Activated CD4-positive, alpha-beta T cell treated with anti-CD3 and anti-CD28 coated beads, Interleukin-2, amount 50 U/mL, for 4 hours (primary cell): ENCODE measurements around the gene BCL2L2.
"Not testable (repeated sequence)": the region's sequence is repeated elsewhere in the genome, so short reads cannot be mapped to it uniquely, and the experiment has no call there.

Source experiments
- DNase-seq, 2 experiments: peaks; one replicate each; pipeline ENCODE4 v3.0.0-alpha.2; 2020

Gene BCL2L2

DNA sequence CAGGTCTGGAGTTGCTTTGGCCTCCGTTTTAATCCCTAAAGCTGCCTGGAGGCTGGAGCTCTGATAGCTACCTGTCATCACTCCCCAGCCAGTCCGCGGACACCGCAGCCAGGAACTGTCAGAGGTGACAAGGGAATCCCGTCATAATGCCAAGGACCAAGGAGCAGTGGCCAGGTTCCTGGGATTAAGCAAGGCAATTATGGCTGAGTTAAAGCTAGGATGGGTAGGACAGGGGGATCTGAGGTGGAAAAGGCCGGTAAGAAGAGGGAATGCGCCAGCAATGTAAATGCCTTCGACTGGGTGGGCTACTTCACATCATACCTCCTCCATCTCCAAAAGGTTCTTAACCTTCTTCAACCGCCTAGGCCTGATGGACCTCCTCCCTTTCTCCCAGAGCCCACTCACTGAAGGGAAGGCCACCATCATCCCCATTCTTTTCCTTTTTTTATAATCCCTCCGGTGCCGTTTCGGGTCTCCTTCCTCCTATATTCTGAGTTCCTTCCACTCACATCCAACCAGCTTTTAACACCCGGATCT is 5.9 kb upstream of the BCL2L2 start:
- DNase-seq, result no peak

DNA sequence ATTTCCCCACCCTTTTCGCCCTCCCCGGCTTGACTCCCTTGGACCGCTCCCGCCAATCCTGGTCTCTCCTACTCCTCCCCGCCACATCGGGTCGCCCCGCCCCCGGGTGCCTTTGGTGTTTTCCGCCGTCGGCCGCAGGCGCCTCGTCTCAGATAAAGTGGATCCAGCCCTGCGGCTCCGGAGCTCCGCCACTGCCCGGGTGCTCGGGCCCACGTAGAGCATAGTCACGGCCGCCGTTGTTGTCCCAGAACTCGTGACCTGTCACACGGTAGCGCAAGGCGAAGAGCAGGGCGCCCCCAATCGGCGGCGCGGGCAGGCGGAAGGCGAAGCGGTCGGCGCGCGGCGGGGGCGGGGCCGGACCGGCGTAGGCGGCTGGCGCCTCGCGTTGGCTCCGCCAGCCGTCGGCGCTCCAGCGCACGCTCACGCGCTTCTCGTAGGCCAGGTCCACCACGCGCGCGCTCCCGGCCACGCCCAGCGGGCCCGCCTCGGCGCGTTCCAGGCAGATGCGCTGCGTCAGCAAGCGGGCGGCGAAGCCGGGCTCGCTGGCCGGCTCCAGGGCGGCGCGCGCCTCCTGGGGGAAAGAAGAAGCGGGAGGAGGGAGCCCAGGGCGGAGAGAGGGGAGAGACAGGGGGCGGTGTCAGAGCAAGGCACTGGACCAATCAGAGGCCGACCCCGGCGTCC is 5.2 kb upstream of the BCL2L2 start:
- peak; percentile 92 to 94 for DNase-seq

DNA sequence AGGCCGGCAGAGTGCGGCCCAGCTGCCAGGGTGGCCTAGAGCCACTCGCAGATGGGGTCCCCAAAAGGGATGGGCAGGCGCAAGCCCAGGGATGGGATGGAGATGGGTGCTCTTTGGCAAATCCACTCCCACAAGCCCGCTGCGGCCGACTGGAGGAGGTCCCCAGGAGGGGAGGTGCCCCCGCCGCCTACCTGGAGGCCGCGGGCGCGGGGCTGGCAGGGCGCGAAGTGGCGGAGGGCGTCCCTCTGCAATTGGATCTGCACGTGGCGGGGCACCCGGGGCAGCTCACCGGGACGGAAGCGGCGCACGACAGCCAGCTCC is 4.7 kb upstream of the BCL2L2 start:
- peak in 1 of 2 experiments; percentile 47 for DNase-seq

DNA sequence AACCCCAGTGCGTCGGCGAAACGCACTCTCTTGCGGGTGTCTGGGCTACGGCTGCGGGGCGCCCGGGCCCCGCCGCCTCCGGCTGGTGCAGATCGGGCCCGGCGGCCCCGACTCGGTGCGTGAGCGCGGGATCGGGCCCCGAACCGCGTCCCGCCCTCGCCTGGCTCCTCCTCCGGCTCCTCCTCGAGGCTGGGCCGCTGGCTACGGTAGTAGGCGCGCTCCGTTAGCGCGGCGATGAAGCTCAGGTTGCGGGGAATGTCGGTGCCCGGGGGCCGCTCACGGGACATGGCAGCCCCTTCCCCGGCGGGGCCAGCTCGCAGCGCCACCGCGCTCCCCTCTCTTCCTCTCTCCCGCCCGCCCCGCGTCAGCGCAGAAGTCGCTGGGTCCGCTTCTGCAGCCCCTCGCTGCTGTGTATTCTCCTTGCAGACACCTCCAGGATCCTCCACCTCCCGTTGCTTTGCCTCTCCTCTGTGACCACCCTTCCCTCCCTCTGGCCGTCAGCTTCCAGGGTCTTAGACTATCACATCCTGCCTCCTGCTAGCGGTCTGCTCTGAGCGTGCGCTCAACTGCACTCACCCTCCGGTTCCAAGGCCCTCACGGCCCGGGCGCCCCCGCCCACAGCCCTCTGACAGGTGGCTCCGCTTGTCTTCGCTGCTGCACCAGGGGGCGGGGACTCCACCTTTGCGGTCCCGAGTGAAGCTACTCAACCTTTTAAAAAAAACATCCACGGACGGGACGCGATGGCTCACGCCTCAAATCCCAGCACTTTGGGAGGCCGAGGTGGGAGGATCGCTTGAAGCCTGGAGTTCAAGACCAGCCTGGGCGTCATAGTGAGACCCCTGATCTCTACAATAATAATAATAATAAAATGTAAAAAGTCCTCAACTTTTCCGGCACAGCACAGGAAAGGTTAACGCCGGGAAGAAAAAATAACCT is 4.1 kb upstream of the BCL2L2 start, which contains the start of gene PPP1R3E:
PPP1R3E (minus strand) TSS at position 570 of the 936 bp plus-strand sequence; CDS start at position 287, 283 bp downstream.
- peak; percentile 86 to 87 for DNase-seq

DNA sequence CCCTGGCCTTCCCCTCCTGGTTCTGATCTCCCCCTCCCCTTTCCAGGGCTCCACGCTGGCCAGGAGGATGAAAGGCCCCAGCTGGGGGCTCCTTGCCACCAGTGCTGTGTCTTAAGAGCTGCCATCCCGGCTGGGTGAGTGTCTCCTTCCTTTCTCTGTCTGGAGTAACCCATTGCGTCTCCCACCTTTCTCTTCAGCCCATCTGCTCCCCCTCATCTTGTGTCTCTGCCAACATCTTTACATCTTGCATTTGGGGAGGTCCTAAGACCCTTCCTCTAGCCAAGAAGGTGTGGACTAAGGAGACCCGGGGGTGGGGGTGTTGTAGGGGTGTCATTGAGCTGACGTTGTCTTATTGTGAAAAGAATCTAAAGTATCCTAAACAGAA is 505 bp downstream of the BCL2L2 start:
- DNase-seq, result no peak

DNA sequence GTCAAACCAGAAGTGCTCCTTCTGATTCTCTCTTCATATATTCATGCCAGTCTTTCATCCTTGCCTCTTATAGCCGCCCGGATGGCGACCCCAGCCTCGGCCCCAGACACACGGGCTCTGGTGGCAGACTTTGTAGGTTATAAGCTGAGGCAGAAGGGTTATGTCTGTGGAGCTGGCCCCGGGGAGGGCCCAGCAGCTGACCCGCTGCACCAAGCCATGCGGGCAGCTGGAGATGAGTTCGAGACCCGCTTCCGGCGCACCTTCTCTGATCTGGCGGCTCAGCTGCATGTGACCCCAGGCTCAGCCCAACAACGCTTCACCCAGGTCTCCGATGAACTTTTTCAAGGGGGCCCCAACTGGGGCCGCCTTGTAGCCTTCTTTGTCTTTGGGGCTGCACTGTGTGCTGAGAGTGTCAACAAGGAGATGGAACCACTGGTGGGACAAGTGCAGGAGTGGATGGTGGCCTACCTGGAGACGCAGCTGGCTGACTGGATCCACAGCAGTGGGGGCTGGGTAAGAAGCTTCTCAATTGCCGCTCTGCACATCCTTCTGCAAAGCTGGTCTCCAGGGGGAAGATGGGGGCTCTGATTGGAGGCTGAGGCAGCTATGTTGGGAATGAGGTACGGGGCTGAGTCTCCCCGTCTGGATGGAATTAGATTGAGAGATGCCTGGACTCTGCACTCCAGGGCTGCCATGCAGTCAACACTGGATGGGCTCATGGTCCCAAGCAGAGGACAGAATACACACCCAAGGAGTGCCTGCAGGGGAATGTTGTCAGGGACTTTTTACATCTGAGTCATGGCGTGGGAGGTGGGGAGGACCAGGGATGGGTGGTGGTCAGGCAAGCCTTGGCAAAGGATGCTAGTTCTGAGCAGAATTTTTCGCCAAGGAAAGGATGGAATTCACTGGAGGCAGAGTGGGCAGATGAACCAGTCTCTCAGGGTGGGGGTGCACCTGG is 1.3 kb downstream of the BCL2L2 start:
- DNase-seq, result no peak

DNA sequence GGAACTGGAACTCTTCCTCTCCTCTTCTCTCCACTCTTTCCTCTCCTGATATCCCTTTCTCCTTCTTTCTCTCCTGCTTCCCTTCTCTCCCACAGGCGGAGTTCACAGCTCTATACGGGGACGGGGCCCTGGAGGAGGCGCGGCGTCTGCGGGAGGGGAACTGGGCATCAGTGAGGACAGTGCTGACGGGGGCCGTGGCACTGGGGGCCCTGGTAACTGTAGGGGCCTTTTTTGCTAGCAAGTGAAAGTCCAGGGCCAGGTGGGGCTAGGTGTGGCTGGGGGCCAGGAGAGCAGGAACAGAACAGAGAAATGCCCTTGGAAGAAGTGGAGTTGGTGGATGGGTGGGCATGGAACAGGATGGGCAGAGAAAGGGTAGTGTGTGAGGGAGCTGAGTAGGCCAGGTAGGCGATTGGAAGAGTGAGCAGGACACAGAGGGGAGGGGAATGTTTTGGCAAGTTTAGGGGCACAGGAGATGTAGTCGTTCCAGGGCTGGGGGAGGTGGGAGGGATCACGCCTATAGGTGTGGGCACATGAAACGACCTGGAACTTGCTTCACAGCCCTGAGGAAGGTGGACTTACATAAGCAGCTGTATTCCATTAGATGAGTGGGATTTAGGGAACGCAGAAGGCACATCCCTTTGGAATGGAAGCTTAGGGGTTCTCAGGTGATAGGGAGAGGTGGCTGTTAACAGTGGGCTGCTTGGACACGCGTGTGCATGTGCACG is 2.2 kb downstream of the BCL2L2 start:
- no peak for DNase-seq

DNA sequence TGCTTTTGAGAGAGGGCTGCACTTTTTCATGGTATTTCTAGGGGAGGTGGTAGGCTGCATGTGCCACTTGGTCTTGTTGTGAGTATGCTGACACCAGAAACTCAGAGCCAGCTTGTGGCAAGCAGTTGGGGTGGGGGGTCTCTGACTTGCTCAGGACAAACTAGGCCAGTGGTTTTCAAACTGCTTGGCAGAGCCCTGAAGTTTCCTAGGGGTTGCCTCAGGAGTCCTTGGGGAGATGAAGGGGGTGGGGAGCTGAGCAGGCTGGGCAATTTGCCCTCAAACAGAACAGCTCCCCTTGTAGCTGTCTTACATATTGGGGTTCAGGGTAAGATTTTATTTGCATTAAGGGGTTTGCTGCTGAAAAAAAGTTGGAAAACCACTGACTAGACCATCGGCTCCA is 3.9 kb downstream of the BCL2L2 start:
- DNase-seq, result no peak

DNA sequence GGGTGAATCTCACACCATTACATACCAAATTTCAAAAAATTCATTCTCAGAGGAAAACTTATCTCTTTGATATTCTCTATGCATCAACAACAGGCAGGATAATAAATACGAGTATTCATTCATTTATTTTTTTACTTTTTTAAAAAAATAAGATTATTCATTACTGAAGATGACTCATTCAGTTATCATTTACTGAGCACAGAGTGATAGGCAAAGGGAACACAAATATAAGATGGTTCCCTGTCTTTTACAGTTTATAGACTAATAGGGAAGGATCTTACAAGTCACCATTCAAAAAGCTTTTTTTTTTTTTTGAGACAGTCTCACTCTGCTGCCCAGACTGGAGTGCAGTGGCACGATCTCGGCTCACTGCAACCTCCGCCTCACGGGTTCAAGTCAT is 9.7 kb downstream of the BCL2L2 start:
- DNase-seq, result no peak

DNA sequence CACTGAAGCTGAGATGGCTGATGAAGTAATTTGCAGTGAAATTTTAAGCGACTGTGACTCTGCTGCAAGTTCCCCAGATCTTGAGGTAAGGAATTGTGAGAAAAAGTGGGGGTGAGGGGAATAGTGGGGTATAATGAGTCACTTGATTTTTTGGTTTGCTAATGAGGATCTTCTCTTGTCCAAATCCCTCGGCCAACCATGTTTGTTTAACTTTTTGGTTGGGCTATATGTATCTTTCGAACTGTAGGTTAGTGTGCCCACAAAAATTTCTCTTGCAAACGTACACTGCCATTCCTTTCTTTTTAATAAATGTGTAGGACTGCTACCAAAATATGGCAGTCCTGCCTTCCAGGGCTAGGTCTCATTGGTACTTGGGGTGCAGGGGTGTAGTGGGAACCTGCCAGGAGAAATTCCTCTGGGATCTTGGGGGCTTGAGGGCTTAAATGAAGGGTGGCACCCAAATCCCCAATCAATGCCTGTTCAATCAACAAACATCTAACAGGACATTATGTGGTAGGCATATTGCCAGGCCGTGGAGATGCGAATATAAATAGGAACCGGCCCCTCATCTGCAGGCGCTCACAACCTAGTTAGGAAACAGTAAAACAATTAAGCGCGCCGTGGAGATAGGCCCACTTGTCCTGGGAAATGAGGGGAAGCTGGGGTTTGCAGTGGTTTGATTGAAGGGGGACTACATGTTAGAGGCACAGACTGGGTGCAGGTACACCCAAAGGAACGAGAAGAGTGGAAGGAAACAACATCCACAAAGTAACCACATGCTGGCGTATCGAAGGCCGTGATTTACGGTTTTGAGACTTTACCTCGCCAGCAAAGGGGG is 13.3 kb downstream of the BCL2L2 start:
- DNase-seq, result no peak

DNA sequence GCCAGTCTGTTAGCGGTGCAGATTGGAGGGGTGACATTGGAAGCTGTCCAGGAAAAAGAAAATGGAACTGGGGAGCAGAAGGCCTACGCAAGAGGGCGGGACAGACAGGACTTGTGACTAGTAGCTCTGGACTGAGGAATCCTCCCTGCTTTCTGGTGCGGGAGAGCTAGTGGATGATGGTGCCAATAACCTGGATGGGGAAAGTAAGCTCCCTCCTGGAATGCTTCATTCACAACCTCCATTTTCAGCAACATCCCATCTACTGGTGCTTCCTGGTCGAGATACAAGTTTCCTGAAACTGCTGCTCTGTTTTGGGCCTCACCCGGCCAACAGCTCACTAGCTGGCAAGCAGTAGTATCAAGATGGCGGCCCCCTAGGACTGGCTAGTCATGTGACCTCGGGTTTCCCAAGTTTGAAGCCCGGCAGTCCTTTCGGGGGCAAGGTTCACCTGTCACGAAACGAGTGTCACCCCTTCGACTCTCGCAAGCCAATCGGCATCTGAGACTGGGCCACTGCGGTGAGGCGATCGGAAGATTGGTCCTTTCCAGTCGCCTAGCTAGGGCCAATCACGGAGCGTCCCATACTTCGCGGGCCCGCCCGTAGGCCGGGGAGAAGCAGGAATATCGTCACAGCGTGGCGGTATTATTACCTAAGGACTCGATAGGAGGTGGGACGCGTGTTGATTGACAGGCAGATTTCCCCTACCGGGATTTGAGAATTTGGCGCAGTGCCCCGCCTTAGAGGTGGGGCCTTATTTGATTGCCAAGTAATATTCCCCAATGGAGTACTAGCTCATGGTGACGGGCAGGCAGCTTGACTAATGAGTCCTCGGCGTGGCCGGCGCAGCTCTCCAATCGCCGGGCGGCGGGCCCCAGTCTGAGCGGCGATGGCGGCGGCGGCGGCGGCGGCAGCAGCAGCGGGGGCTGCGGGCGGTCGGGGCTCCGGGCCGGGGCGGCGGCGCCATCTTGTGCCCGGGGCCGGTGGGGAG is 14.2 kb downstream of the BCL2L2 start, which contains the start of gene PABPN1:
PABPN1 (plus strand) TSS at position 874 of the 988 bp plus-strand sequence; CDS start at position 887, 13 bp downstream.
- DNase-seq, result peak; percentile 95 to 96

DNA sequence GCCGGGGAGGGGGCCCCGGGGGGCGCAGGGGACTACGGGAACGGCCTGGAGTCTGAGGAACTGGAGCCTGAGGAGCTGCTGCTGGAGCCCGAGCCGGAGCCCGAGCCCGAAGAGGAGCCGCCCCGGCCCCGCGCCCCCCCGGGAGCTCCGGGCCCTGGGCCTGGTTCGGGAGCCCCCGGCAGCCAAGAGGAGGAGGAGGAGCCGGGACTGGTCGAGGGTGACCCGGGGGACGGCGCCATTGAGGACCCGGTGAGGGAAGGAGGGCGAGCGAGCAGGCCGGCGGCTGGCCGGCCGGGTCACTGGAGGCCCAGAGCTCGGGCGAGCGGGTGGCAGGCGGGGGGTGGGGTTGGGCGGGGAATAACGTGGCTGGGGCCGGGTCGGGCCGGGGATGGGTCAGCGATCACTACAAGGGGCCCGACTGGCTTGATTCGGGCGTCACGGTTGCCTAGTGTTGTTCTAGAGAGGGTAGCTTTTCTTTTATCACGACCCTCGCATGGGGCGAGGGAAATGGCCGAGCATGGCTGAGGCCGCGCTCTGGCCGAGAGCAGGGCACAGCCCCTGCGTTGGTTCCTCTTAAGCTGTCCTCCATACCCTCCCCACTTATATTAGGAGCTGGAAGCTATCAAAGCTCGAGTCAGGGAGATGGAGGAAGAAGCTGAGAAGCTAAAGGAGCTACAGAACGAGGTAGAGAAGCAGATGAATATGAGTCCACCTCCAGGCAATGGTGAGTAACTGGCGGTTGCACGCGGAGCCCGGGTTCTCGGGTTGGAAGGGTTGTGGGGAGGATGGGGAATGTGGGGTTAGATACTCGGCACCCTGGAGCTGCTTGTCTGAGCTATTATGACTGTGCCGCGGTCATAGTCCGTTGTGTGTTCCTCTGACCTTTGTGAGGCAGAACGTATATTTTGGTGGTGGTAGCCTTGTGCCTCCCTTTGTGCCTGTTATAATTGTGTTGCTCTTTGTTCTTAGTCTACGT is 15.2 kb downstream of the BCL2L2 start:
- peak; percentile 47 to 53 for DNase-seq

DNA sequence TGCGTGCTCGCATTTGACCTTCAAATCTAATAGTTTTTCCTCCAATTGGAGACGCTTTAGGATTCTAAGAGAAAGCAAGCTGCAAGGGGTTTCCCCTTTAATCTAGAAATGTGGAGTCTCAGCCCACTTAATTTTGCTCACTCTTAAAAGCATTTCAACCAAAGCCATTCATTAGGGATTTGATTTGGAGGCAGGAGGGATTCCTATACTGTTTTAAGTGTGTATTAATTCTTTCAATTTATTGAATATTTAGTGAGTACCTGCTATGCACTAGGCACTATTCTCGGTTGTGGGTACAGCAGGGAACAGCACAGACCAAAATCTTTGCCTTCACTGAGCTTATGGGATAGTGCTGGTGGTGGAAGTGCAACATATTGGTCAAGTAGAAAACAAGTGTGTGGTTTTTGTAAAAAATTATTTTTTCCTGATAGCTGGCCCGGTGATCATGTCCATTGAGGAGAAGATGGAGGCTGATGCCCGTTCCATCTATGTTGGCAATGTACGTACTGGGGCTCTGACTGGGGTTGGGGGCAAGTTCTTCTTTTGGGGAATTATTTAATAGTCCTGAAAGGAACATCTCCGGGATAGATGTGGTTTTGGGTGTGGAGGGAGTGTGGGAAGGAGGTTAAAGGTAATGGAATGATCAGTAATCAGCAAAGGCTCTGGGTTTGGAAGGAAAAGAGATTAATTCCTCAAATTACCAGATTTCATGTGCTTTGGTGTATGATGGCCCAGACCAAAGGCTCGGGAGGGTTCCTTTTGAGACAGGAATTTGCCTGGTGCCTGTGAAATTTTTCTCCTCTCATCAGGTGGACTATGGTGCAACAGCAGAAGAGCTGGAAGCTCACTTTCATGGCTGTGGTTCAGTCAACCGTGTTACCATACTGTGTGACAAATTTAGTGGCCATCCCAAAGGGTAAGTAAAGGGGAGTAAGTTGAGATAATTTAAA is 16.2 kb downstream of the BCL2L2 start:
- DNase-seq, result no peak

DNA sequence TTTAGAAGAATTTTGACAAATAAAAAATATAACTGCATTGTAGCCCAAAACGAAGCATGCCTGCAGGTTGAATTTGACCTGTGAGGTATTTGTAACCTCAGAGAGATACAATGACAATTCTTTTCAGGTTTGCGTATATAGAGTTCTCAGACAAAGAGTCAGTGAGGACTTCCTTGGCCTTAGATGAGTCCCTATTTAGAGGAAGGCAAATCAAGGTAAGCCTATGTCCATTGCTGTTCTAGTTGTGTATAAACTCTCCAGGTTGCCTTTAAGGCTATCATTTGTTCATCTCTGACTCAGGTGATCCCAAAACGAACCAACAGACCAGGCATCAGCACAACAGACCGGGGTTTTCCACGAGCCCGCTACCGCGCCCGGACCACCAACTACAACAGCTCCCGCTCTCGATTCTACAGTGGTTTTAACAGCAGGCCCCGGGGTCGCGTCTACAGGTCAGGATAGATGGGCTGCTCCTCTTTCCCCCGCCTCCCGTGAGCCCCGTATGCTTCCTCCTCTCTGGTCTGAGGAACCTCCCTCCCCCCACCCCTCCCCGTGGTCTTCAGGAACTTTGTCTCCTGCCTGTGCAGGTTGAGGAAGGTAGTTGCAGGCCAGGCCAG is 17.3 kb downstream of the BCL2L2 start:
- DNase-seq, result no peak

DNA sequence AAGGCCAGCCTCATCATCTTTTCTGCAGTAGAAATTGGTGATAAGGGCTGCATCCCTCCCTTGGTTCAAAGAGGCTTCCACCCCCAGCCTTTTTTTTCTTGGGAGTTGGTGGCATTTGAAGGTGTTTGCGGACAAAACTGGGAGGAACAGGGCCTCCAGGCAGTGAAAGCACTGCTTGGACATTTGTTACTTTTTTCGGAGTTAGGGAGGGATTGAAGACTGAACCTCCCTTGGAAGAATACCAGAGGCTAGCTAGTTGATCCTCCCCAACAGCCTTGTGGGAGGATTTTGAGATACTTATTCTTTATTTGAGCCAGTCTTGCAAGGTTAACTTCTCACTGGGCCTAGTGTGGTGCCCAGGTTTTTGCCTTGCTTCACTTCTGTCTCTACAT is 17.8 kb downstream of the BCL2L2 start:
- no peak for DNase-seq

DNA sequence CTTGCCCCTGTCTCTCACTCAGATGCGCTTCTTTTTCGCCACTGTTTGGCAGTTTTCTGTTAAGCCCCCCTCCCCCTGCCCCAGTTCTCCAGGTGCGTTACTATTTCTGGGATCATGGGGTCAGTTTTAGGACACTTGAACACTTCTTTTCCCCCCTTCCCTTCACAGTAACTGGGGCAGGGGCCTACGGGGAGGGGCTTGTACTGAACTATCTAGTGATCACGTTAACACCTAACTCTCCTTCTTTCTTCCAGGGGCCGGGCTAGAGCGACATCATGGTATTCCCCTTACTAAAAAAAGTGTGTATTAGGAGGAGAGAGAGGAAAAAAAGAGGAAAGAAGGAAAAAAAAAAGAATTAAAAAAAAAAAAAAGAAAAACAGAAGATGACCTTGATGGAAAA is 18.4 kb downstream of the BCL2L2 start:
- DNase-seq, result no peak

DNA sequence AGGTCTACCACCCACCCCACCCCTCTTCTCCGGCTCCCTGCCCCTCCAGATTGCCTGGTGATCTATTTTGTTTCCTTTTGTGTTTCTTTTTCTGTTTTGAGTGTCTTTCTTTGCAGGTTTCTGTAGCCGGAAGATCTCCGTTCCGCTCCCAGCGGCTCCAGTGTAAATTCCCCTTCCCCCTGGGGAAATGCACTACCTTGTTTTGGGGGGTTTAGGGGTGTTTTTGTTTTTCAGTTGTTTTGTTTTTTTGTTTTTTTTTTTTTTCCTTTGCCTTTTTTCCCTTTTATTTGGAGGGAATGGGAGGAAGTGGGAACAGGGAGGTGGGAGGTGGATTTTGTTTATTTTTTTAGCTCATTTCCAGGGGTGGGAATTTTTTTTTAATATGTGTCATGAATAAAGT is 19.1 kb downstream of the BCL2L2 start:
- not testable (repeated sequence) for DNase-seq
